Ovary (tissue), 9 donors: ENCODE measurements around the gene CST9L. TPM values are rescaled to one million over a fixed set of nuclear protein-coding genes. Genes with fewer than 3 reads are reported as not detected.

Experiments
- DNase-seq, 5 donors: peaks; one replicate each; pipeline ENCODE4 v3.0.0-alpha.2; 2019 to 2020
- H3K27ac ChIP-seq, 2 donors: fragments of 200-600 bp; one replicate each; pipeline versions ENCODE4 v1.5.1 to v1.8.0; 2019 to 2022
- H3K27me3 ChIP-seq: fragments of 200-600 bp; one replicate; pipeline ENCODE4 v1.8.0; 2022
- H3K36me3 ChIP-seq: fragments of 200-600 bp; sonication (generic); one replicate; pipeline ENCODE4 v1.5.1; 2019
- H3K4me1 ChIP-seq: one replicate; pipeline ENCODE4 v1.8.1; 2013; ENCODE audit warnings: mild to moderate bottlenecking, moderate library complexity; ENCODE audit not compliant: insufficient read depth
- H3K4me3 ChIP-seq: fragments of 200-600 bp; sonication (generic); one replicate; pipeline ENCODE4 v1.5.1; 2017
- H3K9me3 ChIP-seq, 2 donors: fragments of 200-600 bp in 1 of 2; sonication (generic) in 1 of 2; one replicate each; pipeline versions ENCODE4 v1.5.1 to v1.8.1; 2013 to 2019; ENCODE audit warnings: mild to moderate bottlenecking in 1 of 2, moderate library complexity in 1 of 2
- CTCF ChIP-seq, 3 donors: fragments of 450-650 bp in 2 of 3; fragments of 200-600 bp in 1 of 3; IDR thresholded peaks; one replicate each; pipeline versions ENCODE4 v1.5.1 to v1.8.0; 2016 to 2022; ENCODE audit warnings: antibody characterized with exemption in 3 of 3, mild to moderate bottlenecking in 1 of 3
- EP300 ChIP-seq: sonication (generic); formaldehyde crosslinking; IDR thresholded peaks from one replicate; pipeline ENCODE4 v1.6.1; 2017; ENCODE audit warnings: antibody characterized with exemption
- POLR2A ChIP-seq: fragments of 450-650 bp; IDR thresholded peaks from one replicate; pipeline ENCODE4 v1.6.1; 2017; ENCODE audit warnings: antibody characterized with exemption, mild to moderate bottlenecking, moderate library complexity
- WGBS, 3 donors: extraction: QIAGEN DNeasy Blood & Tissue Kit in 1 of 3; methylation state at CpG; one replicate each; pipeline versions ENCODE4 v1.1.5 to v1.1.7; 2013 to 2017; 5-methylcytosine and 5-hydroxymethylcytosine counted together
- intact Hi-C, 4 donors: fragments of 100-400 bp; cut with DNase I; formaldehyde crosslinking; loops; one replicate each; pipeline versions ENCODE4 v1.11.0 to v1.15.1; 2022 to 2023
- polyA plus RNA-seq, 2 donors: library from polyadenylated mRNA; stranded (reverse); fragments of 200-250 nt in 1 of 2; fragments of 350-450 nt in 1 of 2; fragmentation: Illumina TruSeq in 1 of 2; extraction: RNeasy Lipid Tissue Mini Kit (QIAGEN cat#74804) in 1 of 2; gene quantifications; one replicate each; pipeline ENCODE4 v1.2.3, GENCODE V29; 2013 to 2014
- total RNA-seq, 7 donors: library from RNA; depleted of rRNA in 2 of 7; stranded (reverse); fragments of >200 nt in 2 of 7; fragmentation: NEBNext Ultra II Directional in 3 of 7; extraction: Animal tissue kit (Norgen Biotek cat#: 25700) in 3 of 7; gene quantifications; one replicate each; pipeline versions ENCODE4 v1.1.0 to v1.2.4, GENCODE V29; 2016 to 2023
- donor health status: DM: no; HTN: no; CAD: no; lungs with moderate emphysema.
- donor health status: DM: no; HTN: no; CAD: no.
- donor health status: Bipolar disorder and iron deficiency.
- donor health status: DM: yes; HTN: yes; CAD: no.
- donor health status: DM: no; HTN: no; CAD: no.
- donor health status: DM: yes; HTN: yes; CAD: no.

The CST9L gene
- total and polyA plus RNA-seq, 9 donors, result not detected

- no peak overlapping the region for H3K4me3 ChIP-seq
- intact Hi-C loops, result no loop called here
- TF ChIP-seq CTCF (IDR thresholded peaks at IDR 0.05) (no peak), EP300 (no peak), POLR2A (no peak)
- H3K27ac ChIP-seq, result no peak overlapping the region
- no peak for DNase-seq
- WGBS, 3 donors, result 70 to 76% (median 74%) methylated on average over 6 of the region's 6 CpGs
- no peaks in the 10 kb centered on the region for H3K9me3 ChIP-seq
- H3K27me3 ChIP-seq, result no peaks in the 10 kb centered on the region
- no peaks in the 10 kb centered on the region for H3K36me3 ChIP-seq
- H3K4me1 ChIP-seq, result no peaks in the 10 kb centered on the region
Observed at GRCh38 chr20:23519556-23519955, 48.7 kb downstream of the CST9L start.

GRCh38 chr20:23517719-23518118 lies 50.6 kb downstream of the CST9L start:
- no peak overlapping the region for H3K4me3 ChIP-seq
- H3K27me3 ChIP-seq, result no peaks in the 10 kb centered on the region
- H3K9me3 ChIP-seq, result no peaks in the 10 kb centered on the region
- no peak for TF ChIP-seq POLR2A
- no peak for TF ChIP-seq EP300
- no peak for TF ChIP-seq CTCF (IDR thresholded peaks at IDR 0.05)
- 70 to 78% (median 75%) methylated on average over 4 of the region's 4 CpGs for WGBS, 3 donors
- H3K27ac ChIP-seq, result no peak overlapping the region
- H3K36me3 ChIP-seq, result no peaks in the 10 kb centered on the region
- DNase-seq, result no peak
- intact Hi-C loops, result no loop called here
- no peaks in the 10 kb centered on the region for H3K4me1 ChIP-seq

- H3K36me3 ChIP-seq, result no peaks in the 10 kb centered on the region
- H3K4me1 ChIP-seq, result no peaks in the 10 kb centered on the region
- H3K4me3 ChIP-seq, result no peak overlapping the region
- no peaks in the 10 kb centered on the region for H3K27me3 ChIP-seq
- H3K9me3 ChIP-seq, result no peaks in the 10 kb centered on the region
- TF ChIP-seq EP300, result no peak
- TF ChIP-seq POLR2A, result no peak
- no peak for TF ChIP-seq CTCF (IDR thresholded peaks at IDR 0.05)
- no peak overlapping the region for H3K27ac ChIP-seq
- intact Hi-C loops, result no loop called here
- DNase-seq, result no peak
- WGBS, 3 donors, result 42 to 59% (median 45%) methylated on average over 5 of the region's 5 CpGs
Observed at GRCh38 chr20:23515250-23515939, 52.9 kb downstream of the CST9L start.

- Histone ChIP-seq H3K9me3 (no peaks in the 10 kb centered on the region), H3K27ac (no peak overlapping the region), H3K27me3 (no peaks in the 10 kb centered on the region), H3K36me3 (no peaks in the 10 kb centered on the region), H3K4me3 (no peak overlapping the region), H3K4me1 (no peaks in the 10 kb centered on the region)
- 30 to 39% (median 36%) methylated on average over 1 of the region's 1 CpG for WGBS, 3 donors
- DNase-seq, result no peak
- no peak for TF ChIP-seq EP300
- intact Hi-C loops, result no loop called here
Observed at GRCh38 chr20:23514848-23515247, 53.4 kb downstream of the CST9L start.

Other genes starting within 250 kb of the CST9L start
- gene NXT1, start 217.7 kb downstream of the CST9L start, total RNA-seq, result 10 to 100 TPM; 19.3 to 44.6 (median 32.1) TPM
- gene NXT1, start 217.7 kb downstream of the CST9L start, polyA plus RNA-seq, result 10 to 100 TPM; 19.2 to 20.5 TPM
- gene GZF1, start 206.3 kb downstream of the CST9L start, total RNA-seq, result 10 to 100 TPM in 6 of 7 donors, 1 to 10 TPM in 1; 9.8 to 31.4 (median 21.4) TPM
- 1 to 10 TPM; 8.5 to 9.1 TPM for gene GZF1, start 206.3 kb downstream of the CST9L start, polyA plus RNA-seq
- 10 to 100 TPM; 11.8 to 17.9 (median 13.6) TPM for gene NAPB, start 147.0 kb downstream of the CST9L start, total RNA-seq
- 10 to 100 TPM in 1 of 2 donors, 1 to 10 TPM in 1; 9.3 to 11.3 TPM for gene NAPB, start 147.0 kb downstream of the CST9L start, polyA plus RNA-seq
- gene CSTL1, start 128.8 kb downstream of the CST9L start, total RNA-seq, result not detected
- not detected for gene CSTL1, start 128.8 kb downstream of the CST9L start, polyA plus RNA-seq
- gene CST11, start 115.6 kb downstream of the CST9L start, total RNA-seq, result not detected
- gene CST11, start 115.6 kb downstream of the CST9L start, polyA plus RNA-seq, result not detected
- gene CST8, start 77.4 kb downstream of the CST9L start, total RNA-seq, result not detected
- gene CST8, start 77.4 kb downstream of the CST9L start, polyA plus RNA-seq, result not detected
- not detected for gene CST9, start 37.4 kb upstream of the CST9L start, total RNA-seq
- gene CST9, start 37.4 kb upstream of the CST9L start, polyA plus RNA-seq, result not detected
- 100 to 1,000 TPM; 317 to 889 (median 588) TPM for gene CST3, start 69.5 kb upstream of the CST9L start, total RNA-seq
- gene CST3, start 69.5 kb upstream of the CST9L start, polyA plus RNA-seq, result 100 to 1,000 TPM; 352 to 404 TPM
- not detected for gene CST4, start 120.6 kb upstream of the CST9L start, total RNA-seq
- gene CST4, start 120.6 kb upstream of the CST9L start, polyA plus RNA-seq, result not detected
- 1 to 10 TPM in 1 of 7 donors, not detected in 6; 2.3 TPM for gene CST1, start 182.5 kb upstream of the CST9L start, total RNA-seq
- under 1 TPM in 1 of 2 donors, not detected in 1; 0.11 TPM for gene CST1, start 182.5 kb upstream of the CST9L start, polyA plus RNA-seq